GM12878 (cell line): Measurements from ENCODE around the gene ZNF837. TPM values are rescaled to one million over a fixed set of nuclear protein-coding genes. Genes with fewer than 3 reads are reported as not detected.

Experiments
- ATAC-seq: fragments of 200-7000 bp; cut with Tn5 transposase; 3 replicates; pipeline ENCODE4 v1.9.1; 2020; ENCODE audit warnings: mild to moderate bottlenecking, moderate library complexity
- BruUV-seq: library from RNA; stranded (reverse); fragments of 400-500 nt; replicated peaks from 2 replicates; lab custom pipeline; 2021; lab: Mats Ljungman, UMichigan
- CTCF ChIA-PET: fragments of 300-600 bp; sonication (Branson Sonifier 250); formaldehyde crosslinking; extraction: SDS; loops from one replicate; lab custom pipeline; 2021; ENCODE audit warnings: inconsistent platforms; lab: Yijun Ruan, JAX
- POLR2A ChIA-PET: fragments of 350-600 bp; formaldehyde crosslinking; extraction: SDS; loops from one replicate; lab custom pipeline; 2021; ENCODE audit warnings: inconsistent platforms; lab: Charles Lee
- RAD21 ChIA-PET: fragments of 300-600 bp; sonication (Branson Sonifier 250); formaldehyde crosslinking; loops from one replicate; lab custom pipeline; 2023; ENCODE audit warnings: antibody characterized with exemption; ENCODE audit not compliant: unreplicated experiment; lab: Charles Lee
- SMC1A ChIA-PET: fragments of 300-600 bp; sonication (Branson Sonifier 250); formaldehyde crosslinking; loops from one replicate; lab custom pipeline; 2023; ENCODE audit not compliant: unreplicated experiment, uncharacterized antibody; lab: Charles Lee
- DNase-seq: peaks from one replicate; pipeline ENCODE4 v3.0.0-alpha.2; 2011; ENCODE audit warnings: low read depth, low spot score
- FAIRE-seq: peaks from 3 replicates; lab custom pipeline; 2011; peaks lifted over from hg19 to GRCh38; lab: Jason Lieb, UNC
- H2AFZ ChIP-seq: 2 replicates; pipeline ENCODE4 v1.6.0; 2011; ENCODE audit warnings: low read depth, low read length, control low read depth; ENCODE audit not compliant: control insufficient read depth
- H3K27ac ChIP-seq: 2 replicates; pipeline ENCODE4 v1.5.1; 2011; ENCODE audit warnings: control low read depth; ENCODE audit not compliant: control insufficient read depth, insufficient read depth
- H3K27me3 ChIP-seq, 2 experiments: replicated peaks in 1 of 2; 2 replicates each; pipeline versions ENCODE4 v1.6.0 to v1.6.1; 2011; ENCODE audit warnings: low read length in 1 of 2; ENCODE audit not compliant: control insufficient read depth in 2 of 2, insufficient read depth in 2 of 2
- H3K36me3 ChIP-seq, 2 experiments: 2 replicates each; pipeline ENCODE4 v1.5.1; 2011; ENCODE audit warnings: low read length in 1 of 2; ENCODE audit not compliant: control insufficient read depth in 2 of 2, insufficient read depth in 2 of 2
- H3K4me1 ChIP-seq: 2 replicates; pipeline ENCODE4 v1.6.1; 2011; ENCODE audit warnings: mild to moderate bottlenecking, low read length, moderate library complexity, mixed read lengths; ENCODE audit not compliant: control insufficient read depth, insufficient read depth
- H3K4me2 ChIP-seq: 2 replicates; pipeline ENCODE4 v1.6.0; 2011; ENCODE audit warnings: control low read depth; ENCODE audit not compliant: control insufficient read depth, insufficient read depth
- H3K4me3 ChIP-seq: fragments of 200-600 bp; sonication (generic); 2 replicates; pipeline ENCODE4 v1.5.1; 2016
- H3K79me2 ChIP-seq: 2 replicates; pipeline ENCODE4 v1.6.0; 2011; ENCODE audit warnings: low read length; ENCODE audit not compliant: control insufficient read depth, insufficient read depth
- H3K9ac ChIP-seq: 2 replicates; pipeline ENCODE4 v1.8.0; 2011; ENCODE audit warnings: low read length, control low read depth, mixed read lengths; ENCODE audit not compliant: control insufficient read depth, insufficient read depth
- H3K9me3 ChIP-seq: replicated peaks from 3 replicates; pipeline ENCODE4 v1.5.1; 2011; ENCODE audit warnings: mild to moderate bottlenecking, low read length; ENCODE audit not compliant: control insufficient read depth, insufficient read depth
- H4K20me1 ChIP-seq: 2 replicates; pipeline ENCODE4 v1.6.0; 2011; ENCODE audit not compliant: control insufficient read depth, insufficient read depth
- CREB1 ChIP-seq: IDR thresholded peaks from 2 replicates; pipeline ENCODE4 v1.6.1; 2012; ENCODE audit warnings: low read depth, mild to moderate bottlenecking, inconsistent platforms
- EGR1 ChIP-seq, 2 experiments: IDR thresholded peaks; 1 replicate in 1 of 2; 2 replicates in 1 of 2; pipeline ENCODE4 v1.6.1; 2011 to 2012; ENCODE audit warnings: low read depth in 2 of 2, low read length in 2 of 2, borderline replicate concordance in 1 of 2, mild to moderate bottlenecking in 1 of 2, moderate library complexity in 1 of 2
- NR2C2 ChIP-seq: IDR thresholded peaks from 2 replicates; pipeline ENCODE4 v1.6.1; 2011; ENCODE audit warnings: borderline replicate concordance, low read depth; ENCODE audit not compliant: control insufficient read depth, insufficient read length
- RBBP5 ChIP-seq: fragments of 200-600 bp; sonication (generic); conservative IDR thresholded peaks from 2 replicates; pipeline ENCODE4 v1.6.1; 2016
- SMARCA5 ChIP-seq: fragments of 450-650 bp; IDR thresholded peaks from 2 replicates; pipeline ENCODE4 v1.6.1; 2017; ENCODE audit warnings: mild to moderate bottlenecking
- STAT1 ChIP-seq: fragments of 450-650 bp; conservative IDR thresholded peaks from 2 replicates; pipeline ENCODE4 v1.6.1; 2014; ENCODE audit warnings: antibody characterized with exemption, mild to moderate bottlenecking
- TARDBP ChIP-seq: IDR thresholded peaks from 2 replicates; pipeline ENCODE4 v1.6.1; 2016; ENCODE audit warnings: borderline replicate concordance
- WGBS: methylation state at CpG from one replicate; pipeline ENCODE4 v1.1.6; 2016; ENCODE audit warnings: low lambda C conversion rate; ENCODE audit not compliant: insufficient replicate concordance, insufficient coverage; ENCODE audit errors: missing lambda C conversion rate; 5-methylcytosine and 5-hydroxymethylcytosine counted together
- in situ Hi-C: fragments of 300-500 bp; cut with MboI; formaldehyde crosslinking; loops from 9 replicates; pipeline ENCODE4 v1.14.3; 2018; ENCODE audit warnings: mixed read lengths
- intact Hi-C: fragments of 100-400 bp; cut with micrococcal nuclease; formaldehyde crosslinking; loops from one replicate; pipeline ENCODE4 v1.14.2; 2022; ENCODE audit not compliant: unreplicated experiment
- polyA plus RNA-seq, 11 experiments: library from polyadenylated mRNA; depleted of rRNA in 4 of 11; unstranded in 6 of 11; stranded (reverse) in 5 of 11; fragments of >200 nt; fragmentation: Nextera tagmentation in 4 of 11; fragmentation: Illumina TruSeq in 1 of 11; extraction: Ambion mirVana in 4 of 11; extraction: Trizol in 1 of 11; gene quantifications; 1 replicate in 1 of 11; 2 replicates in 10 of 11; pipeline versions ENCODE4 v1.2.1 to v1.2.3, GENCODE V29; 2011 to 2016; ENCODE audit warnings: inconsistent platforms in 2 of 11, missing spikeins in 2 of 11, low read depth in 1 of 11
- total RNA-seq, 4 experiments: library from RNA; depleted of rRNA in 3 of 4; stranded (reverse); fragments of >200 nt in 3 of 4; fragmentation: Illumina TruSeq in 1 of 4; extraction: Trizol in 1 of 4; gene quantifications; 2 replicates each; pipeline versions ENCODE4 v1.2.1 to v1.2.3, GENCODE V29; 2013 to 2021
- TF ChIP-seq, protein P1 (sequence below): IDR thresholded peaks from 2 replicates; pipeline ENCODE4 v1.6.1; 2011; ENCODE audit warnings: borderline replicate concordance, low read depth, mild to moderate bottlenecking, moderate library complexity, low read length; ENCODE audit not compliant: insufficient read depth, poor library complexity, severe bottlenecking
- TF ChIP-seq, protein P2 (sequence below): fragments of 450-650 bp; IDR thresholded peaks from 2 replicates; pipeline ENCODE4 v1.6.1; 2017; ENCODE audit warnings: low read depth, mild to moderate bottlenecking, moderate library complexity
- TF ChIP-seq, protein P3 (sequence below): fragments of 450-650 bp; IDR thresholded peaks from 2 replicates; pipeline ENCODE4 v1.6.1; 2017; ENCODE audit warnings: mild to moderate bottlenecking, low read depth, inconsistent platforms; ENCODE audit not compliant: poor library complexity, severe bottlenecking
- TF ChIP-seq, protein P4 (sequence below): fragments of 450-650 bp; IDR thresholded peaks from 2 replicates; pipeline ENCODE4 v1.6.1; 2017; ENCODE audit warnings: mild to moderate bottlenecking, moderate library complexity
- TF ChIP-seq, protein P5 (sequence below): IDR thresholded peaks from 2 replicates; pipeline ENCODE4 v1.6.1; 2012; ENCODE audit warnings: low read length, inconsistent platforms

ZNF837 gene
- total and polyA plus RNA-seq, 10 of the 15 experiments (the other 5 are each of a cell fraction or from before 2014, with no cell fraction given) = 0.07 to 2.9 (median 2.0) TPM; not detected in 2

DNA sequence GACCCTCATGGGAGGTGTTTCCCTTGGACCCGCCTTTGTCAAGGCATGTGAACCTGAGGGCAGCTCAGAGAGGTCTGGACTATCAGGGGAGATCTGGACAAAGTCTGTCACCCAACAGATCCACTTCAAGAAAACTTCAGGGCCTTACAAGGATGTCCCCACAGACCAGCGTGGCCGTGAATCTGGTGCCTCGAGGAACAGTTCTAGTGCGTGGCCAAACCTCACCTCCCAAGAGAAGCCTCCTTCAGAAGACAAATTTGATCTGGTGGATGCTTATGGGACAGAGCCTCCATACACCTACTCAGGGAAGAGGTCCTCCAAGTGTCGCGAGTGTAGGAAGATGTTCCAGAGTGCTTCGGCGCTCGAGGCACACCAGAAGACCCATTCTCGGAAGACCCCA is 42.5 kb downstream of the ZNF837 start:
- no peak overlapping the region for H3K4me2 ChIP-seq
- in situ Hi-C loops (no loop called here), intact Hi-C loops (no loop called here)
- H3K27me3 ChIP-seq = no peaks in the 10 kb centered on the region
- FAIRE-seq = no peak
- no peak overlapping the region for H3K9ac ChIP-seq
- ChIA-PET SMC1A (no interaction called here), POLR2A (no interaction called here), CTCF (no interaction called here), RAD21 (no interaction called here)
- peaks cover 7 to 11% of the 10 kb centered on the region in 2 experiments; a peak in 3 of 4 replicates for H3K36me3 ChIP-seq
- no peaks in the 10 kb centered on the region; the same call in 1 of the 2 replicates for H4K20me1 ChIP-seq
- no TSS peak for BruUV-seq
- no peak overlapping the region for H3K4me3 ChIP-seq
- no peak overlapping the region for H3K27ac ChIP-seq
- no peak for ATAC-seq
- no peaks in the 10 kb centered on the region for H3K4me1 ChIP-seq
- no peak for DNase-seq
- H3K9me3 ChIP-seq = no peaks in the 10 kb centered on the region; the same call in 2 of the 3 replicates
- no peak overlapping the region for H2AFZ ChIP-seq
- no peaks in the 10 kb centered on the region for H3K79me2 ChIP-seq
- 96% methylated on average over 11 of the region's 11 CpGs for WGBS
- TF ChIP-seq STAT1 (no peak), RBBP5 (no peak), EGR1 (IDR thresholded peaks at IDR 0.05; ENCODE audit: borderline replicate concordance in 1 of 2, low read depth in 2 of 2, low read length in 2 of 2) (no peak), NR2C2 (no peak), TARDBP (no peak), SMARCA5 (no peak), CREB1 (no peak)
- TF ChIP-seq, protein P1, sequence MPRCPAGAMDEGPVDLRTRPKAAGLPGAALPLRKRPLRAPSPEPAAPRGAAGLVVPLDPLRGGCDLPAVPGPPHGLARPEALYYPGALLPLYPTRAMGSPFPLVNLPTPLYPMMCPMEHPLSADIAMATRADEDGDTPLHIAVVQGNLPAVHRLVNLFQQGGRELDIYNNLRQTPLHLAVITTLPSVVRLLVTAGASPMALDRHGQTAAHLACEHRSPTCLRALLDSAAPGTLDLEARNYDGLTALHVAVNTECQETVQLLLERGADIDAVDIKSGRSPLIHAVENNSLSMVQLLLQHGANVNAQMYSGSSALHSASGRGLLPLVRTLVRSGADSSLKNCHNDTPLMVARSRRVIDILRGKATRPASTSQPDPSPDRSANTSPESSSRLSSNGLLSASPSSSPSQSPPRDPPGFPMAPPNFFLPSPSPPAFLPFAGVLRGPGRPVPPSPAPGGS = no peak
- TF ChIP-seq, protein P2, sequence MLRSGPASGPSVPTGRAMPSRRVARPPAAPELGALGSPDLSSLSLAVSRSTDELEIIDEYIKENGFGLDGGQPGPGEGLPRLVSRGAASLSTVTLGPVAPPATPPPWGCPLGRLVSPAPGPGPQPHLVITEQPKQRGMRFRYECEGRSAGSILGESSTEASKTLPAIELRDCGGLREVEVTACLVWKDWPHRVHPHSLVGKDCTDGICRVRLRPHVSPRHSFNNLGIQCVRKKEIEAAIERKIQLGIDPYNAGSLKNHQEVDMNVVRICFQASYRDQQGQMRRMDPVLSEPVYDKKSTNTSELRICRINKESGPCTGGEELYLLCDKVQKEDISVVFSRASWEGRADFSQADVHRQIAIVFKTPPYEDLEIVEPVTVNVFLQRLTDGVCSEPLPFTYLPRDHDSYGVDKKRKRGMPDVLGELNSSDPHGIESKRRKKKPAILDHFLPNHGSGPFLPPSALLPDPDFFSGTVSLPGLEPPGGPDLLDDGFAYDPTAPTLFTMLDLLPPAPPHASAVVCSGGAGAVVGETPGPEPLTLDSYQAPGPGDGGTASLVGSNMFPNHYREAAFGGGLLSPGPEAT = no peak
- TF ChIP-seq, protein P3, sequence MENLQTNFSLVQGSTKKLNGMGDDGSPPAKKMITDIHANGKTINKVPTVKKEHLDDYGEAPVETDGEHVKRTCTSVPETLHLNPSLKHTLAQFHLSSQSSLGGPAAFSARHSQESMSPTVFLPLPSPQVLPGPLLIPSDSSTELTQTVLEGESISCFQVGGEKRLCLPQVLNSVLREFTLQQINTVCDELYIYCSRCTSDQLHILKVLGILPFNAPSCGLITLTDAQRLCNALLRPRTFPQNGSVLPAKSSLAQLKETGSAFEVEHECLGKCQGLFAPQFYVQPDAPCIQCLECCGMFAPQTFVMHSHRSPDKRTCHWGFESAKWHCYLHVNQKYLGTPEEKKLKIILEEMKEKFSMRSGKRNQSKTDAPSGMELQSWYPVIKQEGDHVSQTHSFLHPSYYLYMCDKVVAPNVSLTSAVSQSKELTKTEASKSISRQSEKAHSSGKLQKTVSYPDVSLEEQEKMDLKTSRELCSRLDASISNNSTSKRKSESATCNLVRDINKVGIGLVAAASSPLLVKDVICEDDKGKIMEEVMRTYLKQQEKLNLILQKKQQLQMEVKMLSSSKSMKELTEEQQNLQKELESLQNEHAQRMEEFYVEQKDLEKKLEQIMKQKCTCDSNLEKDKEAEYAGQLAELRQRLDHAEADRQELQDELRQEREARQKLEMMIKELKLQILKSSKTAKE = no peak
- TF ChIP-seq, protein P4, sequence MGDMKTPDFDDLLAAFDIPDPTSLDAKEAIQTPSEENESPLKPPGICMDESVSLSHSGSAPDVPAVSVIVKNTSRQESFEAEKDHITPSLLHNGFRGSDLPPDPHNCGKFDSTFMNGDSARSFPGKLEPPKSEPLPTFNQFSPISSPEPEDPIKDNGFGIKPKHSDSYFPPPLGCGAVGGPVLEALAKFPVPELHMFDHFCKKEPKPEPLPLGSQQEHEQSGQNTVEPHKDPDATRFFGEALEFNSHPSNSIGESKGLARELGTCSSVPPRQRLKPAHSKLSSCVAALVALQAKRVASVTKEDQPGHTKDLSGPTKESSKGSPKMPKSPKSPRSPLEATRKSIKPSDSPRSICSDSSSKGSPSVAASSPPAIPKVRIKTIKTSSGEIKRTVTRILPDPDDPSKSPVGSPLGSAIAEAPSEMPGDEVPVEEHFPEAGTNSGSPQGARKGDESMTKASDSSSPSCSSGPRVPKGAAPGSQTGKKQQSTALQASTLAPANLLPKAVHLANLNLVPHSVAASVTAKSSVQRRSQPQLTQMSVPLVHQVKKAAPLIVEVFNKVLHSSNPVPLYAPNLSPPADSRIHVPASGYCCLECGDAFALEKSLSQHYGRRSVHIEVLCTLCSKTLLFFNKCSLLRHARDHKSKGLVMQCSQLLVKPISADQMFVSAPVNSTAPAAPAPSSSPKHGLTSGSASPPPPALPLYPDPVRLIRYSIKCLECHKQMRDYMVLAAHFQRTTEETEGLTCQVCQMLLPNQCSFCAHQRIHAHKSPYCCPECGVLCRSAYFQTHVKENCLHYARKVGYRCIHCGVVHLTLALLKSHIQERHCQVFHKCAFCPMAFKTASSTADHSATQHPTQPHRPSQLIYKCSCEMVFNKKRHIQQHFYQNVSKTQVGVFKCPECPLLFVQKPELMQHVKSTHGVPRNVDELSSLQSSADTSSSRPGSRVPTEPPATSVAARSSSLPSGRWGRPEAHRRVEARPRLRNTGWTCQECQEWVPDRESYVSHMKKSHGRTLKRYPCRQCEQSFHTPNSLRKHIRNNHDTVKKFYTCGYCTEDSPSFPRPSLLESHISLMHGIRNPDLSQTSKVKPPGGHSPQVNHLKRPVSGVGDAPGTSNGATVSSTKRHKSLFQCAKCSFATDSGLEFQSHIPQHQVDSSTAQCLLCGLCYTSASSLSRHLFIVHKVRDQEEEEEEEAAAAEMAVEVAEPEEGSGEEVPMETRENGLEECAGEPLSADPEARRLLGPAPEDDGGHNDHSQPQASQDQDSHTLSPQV = no peak
- TF ChIP-seq, protein P5, sequence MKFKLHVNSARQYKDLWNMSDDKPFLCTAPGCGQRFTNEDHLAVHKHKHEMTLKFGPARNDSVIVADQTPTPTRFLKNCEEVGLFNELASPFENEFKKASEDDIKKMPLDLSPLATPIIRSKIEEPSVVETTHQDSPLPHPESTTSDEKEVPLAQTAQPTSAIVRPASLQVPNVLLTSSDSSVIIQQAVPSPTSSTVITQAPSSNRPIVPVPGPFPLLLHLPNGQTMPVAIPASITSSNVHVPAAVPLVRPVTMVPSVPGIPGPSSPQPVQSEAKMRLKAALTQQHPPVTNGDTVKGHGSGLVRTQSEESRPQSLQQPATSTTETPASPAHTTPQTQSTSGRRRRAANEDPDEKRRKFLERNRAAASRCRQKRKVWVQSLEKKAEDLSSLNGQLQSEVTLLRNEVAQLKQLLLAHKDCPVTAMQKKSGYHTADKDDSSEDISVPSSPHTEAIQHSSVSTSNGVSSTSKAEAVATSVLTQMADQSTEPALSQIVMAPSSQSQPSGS = no peak
